HepG2 (cell line): ENCODE results near the gene MED20. TPM values are rescaled to one million over a fixed set of nuclear protein-coding genes. Genes with fewer than 3 reads are reported as not detected.

Experiments
- ATM ChIP-seq: fragments of 450-650 bp; IDR thresholded peaks from 2 replicates; pipeline ENCODE4 v1.7.1; 2017; ENCODE audit warnings: mild to moderate bottlenecking, borderline replicate concordance
- CCAR2 ChIP-seq: fragments of 200-400 bp; formaldehyde crosslinking; optimal IDR thresholded peaks from 2 replicates; pipeline ENCODE3; 2018; ENCODE audit warnings: low read depth, mild to moderate bottlenecking, low read length, moderate library complexity
- EEA1 ChIP-seq: sonication (generic); formaldehyde crosslinking; IDR thresholded peaks from 2 replicates; pipeline ENCODE4 v1.5.1; 2020; ENCODE audit warnings: mild to moderate bottlenecking, missing genetic modification reagents, borderline replicate concordance
- FOXK2 ChIP-seq: fragments of 450-650 bp; IDR thresholded peaks from 2 replicates; pipeline ENCODE4 v1.6.1; 2016
- HIC2 ChIP-seq: sonication (generic); formaldehyde crosslinking; IDR thresholded peaks from 2 replicates; pipeline ENCODE4 v1.9.0; 2022; ENCODE audit warnings: low read depth, missing genetic modification reagents
- HNRNPL ChIP-seq: fragments of 200-400 bp; formaldehyde crosslinking; IDR thresholded peaks from 2 replicates; pipeline ENCODE4 v1.6.1; 2017; ENCODE audit warnings: mild to moderate bottlenecking, low read depth, low read length
- JDP2 ChIP-seq: sonication (generic); formaldehyde crosslinking; IDR thresholded peaks from 2 replicates; pipeline ENCODE4 v1.8.1; 2022; ENCODE audit warnings: missing genetic modification reagents, borderline replicate concordance
- KAT7 ChIP-seq: IDR thresholded peaks from 2 replicates; pipeline ENCODE4 v1.6.1; 2018; ENCODE audit warnings: borderline replicate concordance, missing compliant biosample characterization
- MLLT10 ChIP-seq: sonication (generic); formaldehyde crosslinking; IDR thresholded peaks from 2 replicates; pipeline ENCODE4 v1.4.0; 2020; ENCODE audit warnings: missing genetic modification reagents
- MZF1 ChIP-seq: sonication (generic); formaldehyde crosslinking; IDR thresholded peaks from 2 replicates; pipeline ENCODE4 v1.8.1; 2023; ENCODE audit warnings: mild to moderate bottlenecking, missing genetic modification reagents, borderline replicate concordance
- NFYC ChIP-seq: IDR thresholded peaks from 2 replicates; pipeline ENCODE4 v1.6.1; 2016; ENCODE audit warnings: missing genetic modification reagents, missing compliant biosample characterization
- ONECUT2 ChIP-seq: sonication (generic); formaldehyde crosslinking; IDR thresholded peaks from 2 replicates; pipeline ENCODE4 v1.4.0; 2020; ENCODE audit warnings: missing genetic modification reagents
- REL ChIP-seq: sonication (generic); formaldehyde crosslinking; conservative IDR thresholded peaks from 2 replicates; pipeline ENCODE4 v1.8.0; 2022; ENCODE audit warnings: mild to moderate bottlenecking, missing genetic modification reagents, moderate library complexity
- RXRB ChIP-seq: IDR thresholded peaks from 2 replicates; pipeline ENCODE4 v1.6.1; 2016; ENCODE audit warnings: borderline replicate concordance, missing genetic modification reagents, missing compliant biosample characterization
- SAFB2 ChIP-seq: sonication (generic); formaldehyde crosslinking; IDR thresholded peaks from 2 replicates; pipeline ENCODE4 v1.5.1; 2020; ENCODE audit warnings: missing genetic modification reagents, low read depth, mild to moderate bottlenecking, borderline replicate concordance
- SMYD3 ChIP-seq: sonication (generic); formaldehyde crosslinking; IDR thresholded peaks from 2 replicates; pipeline ENCODE4 v1.8.1; 2023; ENCODE audit warnings: mild to moderate bottlenecking, missing genetic modification reagents
- TIGD3 ChIP-seq: sonication (generic); formaldehyde crosslinking; IDR thresholded peaks from 2 replicates; pipeline ENCODE4 v1.5.1; 2020; ENCODE audit warnings: mild to moderate bottlenecking, missing genetic modification reagents, borderline replicate concordance
- XRCC5 ChIP-seq: fragments of 200-400 bp; formaldehyde crosslinking; optimal IDR thresholded peaks from 2 replicates; pipeline ENCODE3; 2017; ENCODE audit warnings: mild to moderate bottlenecking, low read length
- ZNF251 ChIP-seq: sonication (generic); formaldehyde crosslinking; IDR thresholded peaks from 2 replicates; pipeline ENCODE4 v1.9.0; 2021; ENCODE audit warnings: mild to moderate bottlenecking, missing genetic modification reagents
- ZNF7 ChIP-seq: IDR thresholded peaks from 2 replicates; pipeline ENCODE4 v1.6.1; 2016; ENCODE audit warnings: missing biosample characterization, missing genetic modification reagents
- ZNF776 ChIP-seq: sonication (generic); formaldehyde crosslinking; IDR thresholded peaks from 2 replicates; pipeline ENCODE4 v1.4.0; 2020; ENCODE audit warnings: mild to moderate bottlenecking, missing genetic modification reagents
- ZNF788 ChIP-seq: sonication (generic); formaldehyde crosslinking; IDR thresholded peaks from 2 replicates; pipeline ENCODE4 v1.5.0; 2020; ENCODE audit warnings: mild to moderate bottlenecking, missing genetic modification reagents, borderline replicate concordance
- ZNF850 ChIP-seq: sonication (generic); formaldehyde crosslinking; conservative IDR thresholded peaks from 2 replicates; pipeline ENCODE4 v1.9.0; 2021; ENCODE audit warnings: mild to moderate bottlenecking, missing genetic modification reagents
- ZSCAN9 ChIP-seq: IDR thresholded peaks from 2 replicates; pipeline ENCODE4 v1.6.1; 2016; ENCODE audit warnings: borderline replicate concordance
- ZZZ3 ChIP-seq: sonication (generic); formaldehyde crosslinking; IDR thresholded peaks from 2 replicates; pipeline ENCODE4 v1.4.0; 2020; ENCODE audit warnings: missing genetic modification reagents, mild to moderate bottlenecking, borderline replicate concordance
- polyA plus RNA-seq, 8 experiments: library from polyadenylated mRNA; depleted of rRNA in 3 of 8; stranded (reverse) in 7 of 8; unstranded in 1 of 8; fragments of >200 nt; fragmentation: Illumina TruSeq in 4 of 8; extraction: Trizol in 4 of 8; gene quantifications; 2 replicates each; pipeline versions ENCODE4 v1.2.1 to v1.2.3, GENCODE V29; 2011 to 2016; ENCODE audit warnings: low read depth in 4 of 8, missing spikeins in 1 of 8, mixed read lengths in 1 of 8; ENCODE audit not compliant: insufficient read depth in 1 of 8
- total RNA-seq, 5 experiments: library from RNA; depleted of rRNA; stranded (reverse); fragments of >200 nt; fragmentation: Illumina TruSeq; extraction: Trizol; gene quantifications; 2 replicates each; pipeline ENCODE4 v1.2.3, GENCODE V29; 2016; ENCODE audit warnings: low read depth in 1 of 5

MED20 gene
- total and polyA plus RNA-seq, 2 of the 13 experiments (the other 11 are each of a cell fraction or from before 2014, with no cell fraction given): 28.1 to 41.1 TPM

GRCh38 chr6:41920921-41921711, at the start of gene MED20, which contains the start of gene BYSL (continued):
- TF ChIP-seq HIC2 (CRISPR knock-in tag) (no peak; the same call in 1 of the 2 replicates), ZNF7 (no peak), XRCC5 (peak; percentile 97), NFYC (peak; percentile 17; the same call in 1 of the 2 replicates), ZSCAN9 (CRISPR knock-in tag) (peak; percentile 83), ONECUT2 (CRISPR knock-in tag) (0 out of 2 replicates have a peak, but pooled peaks have one; percentile 33), KAT7 (peak; percentile 71; the same call in 1 of the 2 replicates), HNRNPL (peak; percentile 43; the same call in 1 of the 2 replicates), MLLT10 (CRISPR knock-in tag) (no peak), MZF1 (CRISPR knock-in tag) (no peak), ZNF850 (no peak), JDP2 (CRISPR knock-in tag) (no peak; the same call in 1 of the 2 replicates), ZNF776 (CRISPR knock-in tag) (0 out of 2 replicates have a peak, but pooled peaks have one; percentile 67), EEA1 (CRISPR knock-in tag) (no peak), RXRB (CRISPR knock-in tag) (peak; percentile 62; the same call in 1 of the 2 replicates), ZZZ3 (CRISPR knock-in tag) (peak; percentile 92; the same call in 1 of the 2 replicates), SMYD3 (peak; percentile 97), SAFB2 (CRISPR knock-in tag) (peak; percentile 32; the same call in 1 of the 2 replicates), ZNF251 (CRISPR knock-in tag) (0 out of 2 replicates have a peak, but pooled peaks have one; percentile 27), ATM (no peak), CCAR2 (no peak), REL (CRISPR knock-in tag) (peak; percentile 87; the same call in 1 of the 2 replicates), TIGD3 (CRISPR knock-in tag) (no peak), FOXK2 (no peak), ZNF788 (CRISPR knock-in tag) (peak; percentile 56; the same call in 1 of the 2 replicates)
